Prostate gland (tissue), 2 donors: ENCODE measurements around the gene CNTN5.

Experiments used
- POLR2A ChIP-seq: fragments of 450-650 bp; IDR thresholded peaks from one replicate; pipeline ENCODE4 v1.6.1; 2016; ENCODE audit warnings: antibody characterized with exemption, mild to moderate bottlenecking
- TF ChIP-seq, protein P1 (sequence below), 4 experiments: fragments of 200-600 bp in 2 of 4; fragments of 450-650 bp in 2 of 4; sonication (generic) in 2 of 4; IDR thresholded peaks; 1 replicate in 3 of 4; 2 replicates in 1 of 4; pipeline ENCODE4 v1.5.1; 2016 to 2019; ENCODE audit warnings: antibody characterized with exemption in 4 of 4, mild to moderate bottlenecking in 2 of 4, moderate library complexity in 2 of 4

GRCh38 chr11:99234534-99234933 lies 213.8 kb downstream of the CNTN5 start:
- TF ChIP-seq, protein P1, sequence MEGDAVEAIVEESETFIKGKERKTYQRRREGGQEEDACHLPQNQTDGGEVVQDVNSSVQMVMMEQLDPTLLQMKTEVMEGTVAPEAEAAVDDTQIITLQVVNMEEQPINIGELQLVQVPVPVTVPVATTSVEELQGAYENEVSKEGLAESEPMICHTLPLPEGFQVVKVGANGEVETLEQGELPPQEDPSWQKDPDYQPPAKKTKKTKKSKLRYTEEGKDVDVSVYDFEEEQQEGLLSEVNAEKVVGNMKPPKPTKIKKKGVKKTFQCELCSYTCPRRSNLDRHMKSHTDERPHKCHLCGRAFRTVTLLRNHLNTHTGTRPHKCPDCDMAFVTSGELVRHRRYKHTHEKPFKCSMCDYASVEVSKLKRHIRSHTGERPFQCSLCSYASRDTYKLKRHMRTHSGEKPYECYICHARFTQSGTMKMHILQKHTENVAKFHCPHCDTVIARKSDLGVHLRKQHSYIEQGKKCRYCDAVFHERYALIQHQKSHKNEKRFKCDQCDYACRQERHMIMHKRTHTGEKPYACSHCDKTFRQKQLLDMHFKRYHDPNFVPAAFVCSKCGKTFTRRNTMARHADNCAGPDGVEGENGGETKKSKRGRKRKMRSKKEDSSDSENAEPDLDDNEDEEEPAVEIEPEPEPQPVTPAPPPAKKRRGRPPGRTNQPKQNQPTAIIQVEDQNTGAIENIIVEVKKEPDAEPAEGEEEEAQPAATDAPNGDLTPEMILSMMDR (IDR thresholded peaks at IDR 0.05) = no peak
- TF ChIP-seq POLR2A = no peak
